Endothelial cell (in vitro differentiated cells): Measurements from ENCODE around the gene MTMR3. TPM values are rescaled to one million over a fixed set of nuclear protein-coding genes. Genes with fewer than 3 reads are reported as not detected.

Experiments
- DNase-seq: peaks from one replicate; pipeline ENCODE4 v3.0.0; 2021; ENCODE audit warnings: low spot score
- H3K27ac Mint-ChIP-seq: one replicate; pipeline ENCODE4 v1.8.0; 2021; ENCODE audit warnings: mixed read lengths, inconsistent platforms; ENCODE audit not compliant: unreplicated experiment
- H3K27me3 Mint-ChIP-seq: one replicate; pipeline ENCODE4 v1.8.0; 2021; ENCODE audit warnings: mild to moderate bottlenecking, moderate library complexity, mixed read lengths, inconsistent platforms; ENCODE audit not compliant: unreplicated experiment
- H3K36me3 Mint-ChIP-seq: one replicate; pipeline ENCODE4 v1.8.0; 2021; ENCODE audit warnings: mild to moderate bottlenecking, low read depth, mixed read lengths, inconsistent platforms; ENCODE audit not compliant: unreplicated experiment
- H3K4me1 Mint-ChIP-seq: one replicate; pipeline ENCODE4 v1.8.0; 2021; ENCODE audit warnings: mild to moderate bottlenecking, mixed read lengths, inconsistent platforms; ENCODE audit not compliant: unreplicated experiment
- H3K4me3 Mint-ChIP-seq: one replicate; pipeline ENCODE4 v1.8.0; 2021; ENCODE audit warnings: mild to moderate bottlenecking, mixed read lengths, inconsistent platforms; ENCODE audit not compliant: unreplicated experiment
- H3K9me3 Mint-ChIP-seq: one replicate; pipeline ENCODE4 v1.8.0; 2021; ENCODE audit warnings: mixed read lengths, inconsistent platforms; ENCODE audit not compliant: unreplicated experiment
- CTCF ChIP-seq: fragments of 200-600 bp; sonication (generic); IDR thresholded peaks from one replicate; pipeline ENCODE4 v1.5.0; 2021; ENCODE audit warnings: antibody characterized with exemption; ENCODE audit not compliant: unreplicated experiment
- total RNA-seq: library from RNA; stranded (reverse); fragmentation: NEBNext Ultra II Directional; extraction: Animal tissue kit (Norgen Biotek cat#: 25700); gene quantifications from one replicate; pipeline ENCODE4 v1.2.1, GENCODE V29; 2021; ENCODE audit not compliant: unreplicated experiment

MTMR3 gene
- total RNA-seq, 1 donor from 2014 or later = 39.1 TPM

GRCh38 chr22:29977107-29977506 is 94.1 kb downstream of the MTMR3 start:
- H3K4me1 Mint-ChIP-seq = no peaks in the 10 kb centered on the region
- H3K27me3 Mint-ChIP-seq = no peaks in the 10 kb centered on the region
- DNase-seq = no peak
- no peak for TF ChIP-seq CTCF
- H3K9me3 Mint-ChIP-seq = no peaks in the 10 kb centered on the region
- H3K27ac Mint-ChIP-seq = no peak overlapping the region
- peaks cover 5% of the 10 kb centered on the region for H3K36me3 Mint-ChIP-seq
- no peak overlapping the region for H3K4me3 Mint-ChIP-seq

DNA sequence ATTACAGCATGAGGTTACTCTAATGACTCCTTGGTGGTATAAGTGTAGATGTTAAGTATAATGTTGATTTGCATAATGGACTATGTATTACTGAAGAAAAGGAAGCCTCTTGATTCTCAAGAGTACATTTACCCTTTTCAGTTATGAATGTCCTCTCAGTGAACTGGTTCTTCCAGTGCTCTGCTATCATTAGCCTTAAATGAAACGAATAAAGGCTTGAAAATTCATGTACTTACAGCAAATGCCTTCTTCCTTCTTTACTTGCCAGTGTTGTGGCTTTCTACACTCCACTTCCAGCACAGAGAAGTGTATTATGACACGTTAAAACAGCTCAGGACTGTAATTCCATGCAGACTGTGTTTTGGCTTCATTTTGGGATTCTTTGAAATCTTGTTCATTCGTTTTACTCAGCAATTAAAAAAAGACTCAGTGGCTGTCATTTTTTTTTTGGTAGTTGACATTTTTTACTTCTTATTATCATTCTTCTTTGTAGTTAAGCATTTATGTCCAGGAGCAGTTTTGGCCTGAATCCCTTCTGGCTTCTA is 96.9 kb downstream of the MTMR3 start:
- Mint-ChIP-seq H3K4me3 (no peak overlapping the region), H3K4me1 (no peaks in the 10 kb centered on the region), H3K9me3 (no peaks in the 10 kb centered on the region), H3K27ac (no peak overlapping the region), H3K27me3 (no peaks in the 10 kb centered on the region), H3K36me3 (peaks cover 4% of the 10 kb centered on the region)
- TF ChIP-seq CTCF = no peak
- DNase-seq = no peak

DNA sequence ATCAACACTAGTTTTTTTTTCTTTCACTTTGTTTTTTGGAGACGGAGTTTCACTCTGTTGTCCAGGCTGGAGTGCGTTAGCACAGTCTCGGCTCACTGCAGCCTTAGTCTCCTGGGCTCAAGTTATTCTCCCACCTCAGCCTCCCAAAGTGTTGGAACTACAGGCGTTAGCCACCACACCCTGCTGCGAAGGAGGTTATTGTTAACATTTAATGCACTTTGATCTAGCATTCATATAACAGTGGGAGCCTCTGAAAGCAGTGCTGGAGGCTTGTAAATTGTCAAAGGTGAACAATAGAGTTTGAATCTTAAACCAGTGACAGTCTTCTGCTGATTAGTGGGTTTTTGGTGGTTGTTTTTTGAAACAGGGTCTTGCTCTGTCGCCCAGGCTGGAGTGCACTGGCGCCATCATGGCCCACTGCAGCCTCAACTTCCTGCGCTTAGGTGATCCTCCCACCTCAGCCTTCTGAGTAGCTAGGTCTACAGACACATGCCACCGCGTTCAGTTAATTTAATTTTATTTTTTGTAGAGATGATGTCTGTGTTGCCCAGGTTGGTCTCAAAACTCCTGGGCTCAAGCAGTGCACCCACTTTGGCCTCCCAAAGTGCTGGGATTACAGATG is 100.4 kb downstream of the MTMR3 start:
- H3K4me1 Mint-ChIP-seq = peaks cover 3% of the 10 kb centered on the region
- H3K27me3 Mint-ChIP-seq = no peaks in the 10 kb centered on the region
- no peak for DNase-seq
- H3K4me3 Mint-ChIP-seq = no peak overlapping the region
- no peak overlapping the region for H3K27ac Mint-ChIP-seq
- TF ChIP-seq CTCF = no peak
- no peaks in the 10 kb centered on the region for H3K9me3 Mint-ChIP-seq
- H3K36me3 Mint-ChIP-seq = peaks cover 4% of the 10 kb centered on the region

DNA sequence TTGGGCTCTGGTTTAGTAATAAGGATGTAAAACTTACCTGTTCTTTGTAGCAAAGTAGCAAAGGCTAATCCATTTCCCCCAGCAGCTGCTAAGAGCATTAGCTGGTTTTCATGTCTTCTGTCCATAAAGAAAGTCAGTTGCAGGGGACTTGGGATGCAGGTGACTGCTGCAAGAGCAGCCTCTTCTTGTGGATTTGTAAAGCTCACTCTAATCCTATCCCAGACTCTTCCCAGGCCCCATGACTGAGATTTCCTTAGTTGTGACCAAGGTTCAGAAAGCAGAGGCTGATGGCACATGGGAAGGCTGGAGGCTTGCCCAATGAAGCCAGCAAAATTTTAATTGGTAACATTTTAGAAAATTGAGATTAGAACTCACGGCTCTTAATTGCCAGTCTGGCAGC is 102.9 kb downstream of the MTMR3 start:
- DNase-seq = no peak
- H3K4me3 Mint-ChIP-seq = no peak overlapping the region
- no peaks in the 10 kb centered on the region for H3K9me3 Mint-ChIP-seq
- H3K4me1 Mint-ChIP-seq = peaks cover 3% of the 10 kb centered on the region
- H3K36me3 Mint-ChIP-seq = peaks cover 4% of the 10 kb centered on the region
- no peak overlapping the region for H3K27ac Mint-ChIP-seq
- H3K27me3 Mint-ChIP-seq = no peaks in the 10 kb centered on the region
- TF ChIP-seq CTCF = no peak

GRCh38 chr22:29987137-29987536 is 104.2 kb downstream of the MTMR3 start:
- no peak for TF ChIP-seq CTCF
- Mint-ChIP-seq H3K27ac (no peak overlapping the region), H3K4me1 (peaks cover 3% of the 10 kb centered on the region), H3K27me3 (no peaks in the 10 kb centered on the region), H3K36me3 (peaks cover 4% of the 10 kb centered on the region), H3K9me3 (no peaks in the 10 kb centered on the region), H3K4me3 (no peak overlapping the region)
- peak; percentile 5 for DNase-seq
